ENCODE measurements around the gene FCRL1. TPM values are rescaled to one million over a fixed set of nuclear protein-coding genes. Genes with fewer than 3 reads are reported as not detected.

Gene FCRL1
- total and polyA plus RNA-seq, 2 of the 13 experiments (the other 11 are each of a cell fraction or from before 2014, with no cell fraction given) = not detected

GRCh38 chr1:157785248-157785647, 34.7 kb downstream of the FCRL1 start:
- 5% methylated on average over 1 of the region's 1 CpG for WGBS (ENCODE audit: low lambda C conversion rate)
- in situ Hi-C loops (cut with HindIII; ENCODE audit: extremely low pct_ligation_motif_present, low pct_unique_long_range_greater_than_20kb) = no loop called here
- Histone ChIP-seq H3K4me1 (ENCODE audit: insufficient read depth, low read length) (no peaks in the 10 kb centered on the region), H3K36me3 (replicated peaks in 1 of 2; ENCODE audit: control insufficient read depth in 1 of 2, insufficient read depth in 2 of 2, low read length in 2 of 2) (no peaks in the 10 kb centered on the region), H3K9me3 (ENCODE audit: low read length) (no peaks in the 10 kb centered on the region; the same call in none of the 2 replicates), H3K27ac (ENCODE audit: extremely low read length, insufficient read depth, low read length) (no peak overlapping the region), H2AFZ (ENCODE audit: low read length) (no peak overlapping the region), H3K4me2 (ENCODE audit: low read depth, low read length) (no peak overlapping the region), H4K20me1 (ENCODE audit: insufficient read depth, low read length) (no peaks in the 10 kb centered on the region), H3K9ac (ENCODE audit: insufficient read depth, low read depth, low read length) (no peak overlapping the region), H3K79me2 (ENCODE audit: insufficient read depth, low read length) (no peaks in the 10 kb centered on the region), H3K27me3 (ENCODE audit: control insufficient read depth in 1 of 2, insufficient read depth in 2 of 2, low read length in 2 of 2) (no peaks in the 10 kb centered on the region; a peak in 1 of 5 replicates), H3K4me3 (replicated peaks in 1 of 3; ENCODE audit: insufficient read depth in 1 of 3, low read depth in 2 of 3, low read length in 3 of 3) (no peak overlapping the region)
- no peak for FAIRE-seq
- DNase-seq (ENCODE audit: low spot score) = no peak
- ChIA-PET POLR2A (no interaction called here), CTCF (ENCODE audit: low intra/inter-chr PET ratio, low total read pairs) (no interaction called here)
- no peak for ATAC-seq
- no TSS peak for BruUV-seq (replicated peaks)
- intact Hi-C loops (cut with micrococcal nuclease; ENCODE audit: unreplicated experiment) = no loop called here
- TF ChIP-seq E2F5 (CRISPR knock-in tag; conservative IDR thresholded peaks at IDR 0.05) = no peak
- no peak for TF ChIP-seq ZNF296 (CRISPR knock-in tag; conservative IDR thresholded peaks at IDR 0.05)
- TF ChIP-seq ZBTB38 (CRISPR knock-in tag; IDR thresholded peaks at IDR 0.05) = no peak
- no peak for TF ChIP-seq TFAP4 (IDR thresholded peaks at IDR 0.05; ENCODE audit: borderline replicate concordance, low read depth)
- TF ChIP-seq ZNF788 (CRISPR knock-in tag; IDR thresholded peaks at IDR 0.05; ENCODE audit: borderline replicate concordance) = no peak
- no peak for TF ChIP-seq TFE3 (CRISPR knock-in tag; IDR thresholded peaks at IDR 0.05)
- TF ChIP-seq ZNF468 (CRISPR knock-in tag; IDR thresholded peaks at IDR 0.05) = no peak
- TF ChIP-seq SMAD9 (CRISPR knock-in tag; IDR thresholded peaks at IDR 0.05) = no peak
- no peak for TF ChIP-seq TCF7L2 (IDR thresholded peaks at IDR 0.05; ENCODE audit: low read depth, low read length)
- no peak for TF ChIP-seq STAT6 (CRISPR knock-in tag; IDR thresholded peaks at IDR 0.05; ENCODE audit: borderline replicate concordance)
- TF ChIP-seq CEBPZ (IDR thresholded peaks at IDR 0.05; ENCODE audit: low read length) = no peak
- TF ChIP-seq U2AF1 (optimal IDR thresholded peaks at IDR 0.05; ENCODE audit: low read depth, low read length) = no peak
- TF ChIP-seq ZNF800 (CRISPR knock-in tag; IDR thresholded peaks at IDR 0.05) = no peak

Data from HepG2 (cell line).